NCI-H2081 treated with DMSO at 0.1 percent for 48 hours (cell line): Measurements from ENCODE around the gene CPT1A.

Experiments used
- DNase-seq: peaks from one replicate; lab custom pipeline; 2025; lab: John Stamatoyannopoulos, UW

Gene CPT1A

DNA sequence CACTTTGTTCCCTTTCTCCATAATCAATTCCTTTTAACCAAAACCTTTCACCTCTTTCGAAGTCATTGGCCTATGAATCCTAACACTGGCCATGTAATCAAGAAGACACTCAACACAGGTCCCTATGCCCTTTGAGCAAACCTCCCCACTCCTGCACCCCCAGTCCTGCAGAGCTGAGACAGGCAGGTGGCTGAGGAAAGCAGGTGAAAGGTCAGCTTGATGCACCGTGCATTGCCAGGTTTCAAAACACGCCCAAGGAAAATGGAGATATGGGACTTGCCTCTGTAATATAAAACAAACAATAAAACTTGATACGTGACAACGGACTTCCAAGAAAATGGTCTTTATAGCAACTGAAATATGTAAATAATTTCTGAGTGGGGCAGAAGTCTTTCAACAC is 10.6 kb downstream of the CPT1A start:
- DNase-seq = no peak

- no peak for DNase-seq
Observed at GRCh38 chr11:68829581-68829980, 12.1 kb downstream of the CPT1A start.

DNA sequence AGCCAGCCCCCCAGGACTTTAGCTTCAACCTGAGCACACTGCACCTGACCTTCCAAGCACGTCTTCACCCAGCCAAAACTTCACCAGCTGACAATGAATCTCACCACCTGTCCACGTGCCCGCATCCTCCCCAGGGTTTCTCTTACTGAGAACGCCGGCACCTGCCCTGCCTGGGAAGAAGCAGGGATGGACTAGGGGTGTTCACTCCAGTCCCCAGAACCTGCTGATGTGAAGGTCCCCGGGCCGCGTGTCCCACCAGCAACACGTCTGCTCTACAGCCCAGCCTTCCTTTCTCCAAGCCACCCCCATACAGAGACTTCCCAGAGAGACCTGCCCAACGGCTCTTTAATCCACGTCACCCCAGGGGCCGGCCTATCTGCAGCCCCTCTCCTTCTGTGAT is 12.8 kb downstream of the CPT1A start:
- no peak for DNase-seq

DNA sequence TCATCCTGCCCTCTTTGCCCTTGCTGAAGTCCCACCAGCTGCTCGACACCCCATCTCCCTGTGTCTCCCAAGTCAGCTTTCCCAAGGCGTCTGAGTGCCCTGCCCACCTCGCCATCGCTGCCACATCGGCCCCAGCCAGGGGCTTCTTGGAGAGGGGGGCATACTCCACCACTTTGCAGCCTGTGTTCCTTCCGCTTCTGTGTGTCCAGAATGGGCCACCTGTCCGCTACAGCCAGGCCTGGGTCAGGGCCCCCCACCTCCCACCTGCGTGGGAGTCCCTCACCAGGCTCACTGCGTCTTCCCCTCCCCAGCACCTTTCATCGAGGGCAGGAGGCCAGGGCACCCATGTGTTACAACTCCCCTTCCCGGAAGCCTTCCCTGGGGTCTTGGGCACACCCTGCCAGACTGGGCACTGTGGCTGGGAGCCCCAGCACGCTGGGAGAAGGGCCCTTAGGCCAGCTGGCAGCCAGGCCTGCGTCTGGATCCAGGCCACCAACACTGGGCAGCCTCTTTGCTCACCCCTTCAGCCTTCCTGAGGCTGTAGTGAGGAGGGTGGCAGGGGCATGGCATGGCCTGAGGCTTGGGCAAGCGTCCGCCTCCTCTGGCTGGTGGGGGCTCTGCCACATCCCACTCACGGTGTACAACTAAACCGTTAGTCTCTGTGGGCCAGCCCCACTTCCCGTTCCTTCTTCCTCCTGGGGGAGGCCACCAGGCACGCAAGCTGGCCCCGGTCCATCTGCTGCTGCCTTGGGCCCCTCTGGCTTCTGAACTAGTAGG is 13.4 kb downstream of the CPT1A start:
- no peak for DNase-seq

DNA sequence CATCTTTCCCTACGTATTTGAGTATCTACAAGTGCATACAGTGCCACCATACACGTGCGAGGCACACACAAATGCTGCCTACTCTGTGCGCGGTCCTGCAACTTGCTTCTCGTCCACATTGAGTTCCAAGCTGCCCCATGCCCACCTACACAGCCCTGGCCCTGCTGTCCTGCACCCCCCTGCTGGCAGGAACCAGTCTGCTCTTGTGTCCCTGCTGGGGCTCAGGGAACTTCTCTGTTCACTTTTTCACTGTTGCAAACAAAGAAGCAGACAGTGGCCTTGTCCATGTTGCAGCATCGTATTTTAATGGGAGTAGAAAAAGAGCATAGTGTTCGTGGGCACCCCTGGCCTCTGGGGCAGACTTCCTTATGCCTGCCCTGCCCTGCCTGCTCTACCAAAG is 14.0 kb downstream of the CPT1A start:
- DNase-seq = no peak

DNA sequence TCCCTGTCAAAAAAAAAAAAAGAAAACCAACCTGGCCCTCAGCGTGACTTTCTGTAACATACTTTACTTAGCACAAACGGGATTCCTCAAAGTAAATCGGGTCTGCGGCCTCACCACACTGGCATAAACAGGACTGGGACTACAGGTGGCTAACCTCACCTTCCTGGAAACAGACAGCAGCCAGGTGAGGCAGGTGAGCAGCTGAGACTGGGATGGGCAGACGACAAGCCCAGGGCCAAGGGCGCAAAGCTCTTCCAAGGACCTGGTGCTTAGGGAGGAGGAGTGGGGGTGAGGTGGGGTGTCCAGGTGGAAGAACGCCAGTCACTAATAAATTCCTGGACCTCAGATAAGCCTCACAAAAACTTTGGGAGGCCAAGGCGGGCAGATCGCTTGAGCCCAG is 15.0 kb downstream of the CPT1A start:
- DNase-seq = no peak

DNA sequence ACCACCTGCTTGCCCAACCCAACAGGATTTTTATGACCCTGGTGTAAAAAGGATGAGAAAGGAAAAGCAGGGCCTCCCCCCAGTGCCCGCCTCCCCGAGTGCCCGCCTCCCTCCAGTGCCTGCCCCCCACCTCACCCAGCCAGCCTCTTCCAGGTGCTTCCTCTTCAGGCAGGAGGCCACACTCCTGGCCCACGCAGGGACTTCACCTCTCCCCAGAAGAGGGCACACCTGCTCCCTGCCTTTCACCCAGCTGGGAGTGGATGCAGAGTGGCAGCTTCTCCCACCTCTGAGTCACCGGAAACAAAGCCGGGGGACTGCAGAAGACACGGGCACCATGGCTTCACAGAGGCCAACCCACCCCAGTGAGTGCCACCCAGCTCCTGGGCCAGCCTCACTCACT is 16.1 kb downstream of the CPT1A start:
- no peak for DNase-seq

GRCh38 chr11:68822546-68822945 is 19.2 kb downstream of the CPT1A start:
- DNase-seq = no peak

DNA sequence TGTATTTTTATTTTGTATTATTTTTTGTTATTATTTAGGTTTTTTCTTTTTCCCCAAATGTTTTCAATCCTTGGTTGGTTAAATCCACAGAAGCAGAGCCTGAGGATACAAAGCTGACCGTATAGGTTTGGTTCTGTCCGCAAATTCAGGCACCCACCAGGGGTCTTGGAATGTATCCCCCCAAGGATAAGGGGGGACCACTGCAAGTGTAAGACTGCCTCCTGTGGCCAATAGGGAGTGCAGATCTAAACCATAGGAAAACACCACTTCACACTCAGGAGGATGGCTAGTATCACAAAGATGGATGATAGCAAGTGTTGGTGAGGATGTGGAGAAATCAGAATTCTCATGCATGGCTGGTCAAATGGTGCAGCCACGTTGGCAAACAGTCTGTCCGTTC is 20.0 kb downstream of the CPT1A start:
- no peak for DNase-seq

DNA sequence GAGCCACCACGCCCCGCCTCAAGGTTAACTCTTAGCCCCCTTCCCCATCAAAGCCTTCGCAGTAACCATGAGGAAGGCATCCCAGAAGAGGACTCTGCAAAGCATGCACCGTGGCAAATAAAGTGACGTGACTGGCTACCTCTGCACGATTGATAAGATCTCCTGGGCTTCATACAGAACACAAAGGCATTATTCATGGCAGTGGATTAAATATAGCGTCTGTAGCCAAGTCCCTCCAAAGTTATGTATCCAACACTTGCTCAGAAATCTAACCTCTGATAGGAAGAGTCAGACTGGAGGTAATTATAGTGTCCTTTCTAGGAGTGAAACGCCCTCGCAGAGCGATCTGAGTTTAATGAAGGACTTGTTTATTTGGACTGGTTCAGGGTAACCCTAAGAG is 22.4 kb downstream of the CPT1A start:
- no peak for DNase-seq

DNA sequence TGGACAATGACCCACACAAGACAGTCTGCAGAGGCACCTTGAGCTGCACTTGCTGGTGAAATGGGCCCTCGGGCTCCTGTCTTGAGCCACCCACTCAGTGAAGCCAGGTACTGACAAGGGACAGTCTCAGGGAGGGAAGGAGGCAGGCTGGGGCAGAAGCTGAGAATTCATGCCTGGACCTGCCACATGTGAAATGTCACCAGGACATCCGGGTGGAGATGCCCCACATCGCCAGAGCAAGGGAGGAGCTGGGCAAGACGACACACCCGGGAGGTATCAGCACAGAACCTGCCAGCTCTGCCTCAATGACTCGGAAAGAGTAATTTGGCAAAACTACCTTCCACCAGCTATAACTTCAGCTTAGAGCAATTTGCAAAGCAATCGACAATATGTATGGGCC is 23.5 kb downstream of the CPT1A start:
- DNase-seq = no peak

- DNase-seq = no peak
Observed at GRCh38 chr11:68817554-68817953, 24.2 kb downstream of the CPT1A start.

- DNase-seq = no peak
Observed at GRCh38 chr11:68816917-68817419, 24.7 kb downstream of the CPT1A start.

DNA sequence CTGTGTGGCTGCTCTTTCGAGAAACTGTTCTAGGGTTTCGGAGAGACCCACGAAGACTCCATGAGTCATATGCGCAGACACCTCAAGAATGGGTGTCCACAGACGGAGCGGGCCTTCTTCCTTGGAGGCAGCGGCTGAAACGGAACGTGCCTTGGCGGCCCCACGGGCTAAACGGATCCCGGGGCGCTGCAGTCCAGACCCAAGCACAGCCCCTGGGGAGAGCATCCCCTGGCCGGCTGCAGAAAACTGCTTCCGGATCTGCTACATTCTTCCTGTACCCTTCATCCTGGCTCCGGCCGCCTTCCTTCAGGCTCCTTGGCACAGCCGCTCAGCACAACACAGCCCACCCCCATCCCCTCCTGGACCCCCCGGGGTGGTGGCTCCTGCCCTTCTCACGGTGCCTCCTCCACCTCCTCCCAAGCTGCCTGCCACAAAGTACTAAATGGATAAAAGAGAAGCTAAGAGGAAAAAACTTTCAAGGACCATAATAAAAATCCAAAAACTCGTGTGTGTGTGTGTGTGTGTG is 25.4 kb downstream of the CPT1A start:
- DNase-seq = no peak

- no peak for DNase-seq
Observed at GRCh38 chr11:68813773-68814172, 27.9 kb downstream of the CPT1A start.

- DNase-seq = no peak
Observed at GRCh38 chr11:68812526-68812925, 29.2 kb downstream of the CPT1A start.

- DNase-seq = no peak
Observed at GRCh38 chr11:68810164-68810563, 31.6 kb downstream of the CPT1A start.

DNA sequence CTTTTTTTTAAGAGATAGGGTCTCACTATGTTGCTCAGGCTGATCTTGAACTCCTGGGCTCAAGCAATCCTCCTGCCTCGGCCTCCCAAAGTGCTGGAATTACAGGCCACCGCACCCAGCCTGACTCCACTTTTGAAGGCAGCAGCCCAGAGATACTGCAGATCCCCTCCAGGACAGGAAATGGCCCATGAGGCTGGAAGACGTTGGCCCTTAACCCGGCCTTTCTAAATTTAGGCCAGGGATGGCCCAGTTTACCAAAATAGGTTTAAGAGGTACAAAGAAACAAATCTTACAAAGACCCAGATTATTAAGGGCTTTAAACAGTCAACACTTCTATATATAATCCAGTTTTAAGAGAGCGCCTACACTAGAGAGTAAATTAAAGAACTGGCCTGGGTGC is 32.2 kb downstream of the CPT1A start:
- DNase-seq = no peak

- no peak for DNase-seq
Observed at GRCh38 chr11:68808787-68809186, 32.9 kb downstream of the CPT1A start.

DNA sequence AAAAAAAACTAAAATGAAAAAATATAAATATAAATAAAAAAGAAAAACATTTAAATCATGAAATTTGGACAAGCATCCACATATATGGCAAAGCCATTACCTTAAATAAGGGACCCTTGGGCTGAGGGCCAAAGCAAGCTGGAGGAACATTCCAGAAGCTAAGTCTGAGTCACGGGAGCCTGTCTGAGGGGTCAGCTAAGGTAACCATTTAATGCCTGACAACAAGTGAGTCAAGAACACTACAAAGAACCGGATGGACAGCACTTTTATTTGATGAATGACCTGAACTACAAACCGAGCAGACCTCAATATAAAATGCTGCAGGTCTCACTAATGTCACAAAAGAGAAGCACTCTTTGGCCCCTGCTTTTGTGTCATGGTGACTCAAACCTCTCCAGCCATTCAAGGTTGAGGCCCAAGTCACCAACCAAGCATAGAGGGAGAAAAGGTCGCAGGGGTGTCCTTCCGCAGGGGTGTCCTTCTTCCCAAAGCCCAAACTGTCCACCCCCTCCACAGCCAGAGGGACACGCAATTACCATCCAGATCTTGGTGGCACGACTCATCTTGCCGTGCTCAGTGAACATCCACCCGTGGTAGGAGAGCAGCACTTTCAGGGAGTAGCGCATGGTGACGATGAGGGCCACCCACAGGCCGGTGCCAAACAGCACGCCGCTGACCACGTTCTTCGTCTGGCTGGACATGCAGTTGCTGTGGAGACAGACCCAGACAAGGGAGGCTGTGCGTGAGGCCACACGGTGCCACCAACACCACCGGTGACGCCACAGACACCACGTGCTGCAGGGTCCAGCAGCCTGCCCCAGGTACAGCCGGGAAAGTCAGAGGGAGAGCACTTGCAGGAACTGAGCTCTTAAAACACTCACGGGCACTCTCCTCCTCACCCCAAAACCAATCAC is 34.5 kb downstream of the CPT1A start:
- DNase-seq = no peak

DNA sequence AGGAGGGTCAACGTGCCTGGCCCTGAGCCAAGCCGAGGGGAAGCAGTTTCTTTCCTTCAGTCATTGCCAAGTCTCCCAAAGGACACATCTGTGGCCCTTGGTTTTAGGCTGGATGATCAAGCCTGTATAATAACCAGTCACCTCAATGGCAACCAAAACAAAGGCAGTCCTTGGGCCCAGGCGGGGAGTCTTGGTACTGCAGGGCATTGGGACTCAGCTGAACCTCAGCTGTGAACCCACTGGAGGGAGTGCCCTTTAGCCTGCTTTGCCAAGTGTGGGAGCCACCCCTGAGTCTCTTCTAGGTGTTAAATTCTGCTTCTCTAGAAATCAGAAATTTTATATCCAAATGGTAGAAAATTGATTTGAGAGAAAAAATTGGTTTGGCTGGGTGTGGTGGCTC is 36.9 kb downstream of the CPT1A start:
- no peak for DNase-seq

GRCh38 chr11:68803766-68804165 is 38.0 kb downstream of the CPT1A start:
- no peak for DNase-seq
